Stomach (tissue), 9 donors: ENCODE measurements around the gene MUC20. TPM values are rescaled to one million over a fixed set of nuclear protein-coding genes. Genes with fewer than 3 reads are reported as not detected.
"Not testable (repeated sequence)": the region's sequence is repeated elsewhere in the genome, so short reads cannot be mapped to it uniquely, and the experiment has no call there.

ENCODE experiments used
- DNase-seq, 2 donors: peaks; one replicate each; pipeline versions ENCODE4 v3.0.0 to v3.0.0-alpha.2; 2013 to 2019
- H3K27ac ChIP-seq, 5 donors: fragments of 200-600 bp in 4 of 5; sonication (generic) in 4 of 5; one replicate each; pipeline ENCODE4 v1.5.1; 2013 to 2019; ENCODE audit warnings: mild to moderate bottlenecking in 1 of 5, moderate library complexity in 1 of 5
- H3K27me3 ChIP-seq, 3 donors: fragments of 200-600 bp; sonication (generic); one replicate each; pipeline ENCODE4 v1.5.1; 2017 to 2019; ENCODE audit warnings: mixed run types in 1 of 3
- H3K36me3 ChIP-seq, 4 donors: fragments of 200-600 bp; sonication (generic); 1 replicate in 3 of 4; 2 replicates in 1 of 4; pipeline ENCODE4 v1.5.1; 2016 to 2019
- H3K4me1 ChIP-seq, 4 donors: fragments of 200-600 bp; sonication (generic); one replicate each; pipeline ENCODE4 v1.5.1; 2016 to 2019
- H3K4me3 ChIP-seq, 4 donors: fragments of 200-600 bp; sonication (generic) in 3 of 4; one replicate each; pipeline ENCODE4 v1.5.1; 2016 to 2019; ENCODE audit warnings: mild to moderate bottlenecking in 1 of 4
- H3K9me3 ChIP-seq, 4 donors: fragments of 200-600 bp; sonication (generic); one replicate each; pipeline ENCODE4 v1.5.1; 2016 to 2019
- CTCF ChIP-seq, 7 experiments: fragments of 450-650 bp in 4 of 7; fragments of 200-600 bp in 3 of 7; sonication (generic) in 3 of 7; IDR thresholded peaks; one replicate each; pipeline ENCODE4 v1.5.1; 2016 to 2019; ENCODE audit warnings: antibody characterized with exemption in 7 of 7, control low read depth in 2 of 7, mild to moderate bottlenecking in 1 of 7
- EP300 ChIP-seq: sonication (generic); formaldehyde crosslinking; IDR thresholded peaks from one replicate; pipeline ENCODE4 v1.6.1; 2017; ENCODE audit warnings: antibody characterized with exemption
- POLR2A ChIP-seq, 4 donors: fragments of 450-650 bp; IDR thresholded peaks; one replicate each; pipeline ENCODE4 v1.6.1; 2016; ENCODE audit warnings: antibody characterized with exemption in 4 of 4, control low read depth in 2 of 4, mild to moderate bottlenecking in 1 of 4, moderate library complexity in 1 of 4
- POLR2AphosphoS5 ChIP-seq, 3 donors: sonication (generic); formaldehyde crosslinking; IDR thresholded peaks; one replicate each; pipeline ENCODE4 v1.6.1; 2016; ENCODE audit warnings: antibody characterized with exemption in 3 of 3
- WGBS, 5 donors: extraction: QIAGEN DNeasy Blood & Tissue Kit in 3 of 5; methylation state at CpG; one replicate each; pipeline versions ENCODE4 v1.1.5 to v1.1.7; 2013 to 2018; 5-methylcytosine and 5-hydroxymethylcytosine counted together
- intact Hi-C: fragments of 100-400 bp; cut with DNase I; formaldehyde crosslinking; loops from one replicate; pipeline ENCODE4 v1.15.1; 2023; ENCODE audit warnings: low total_unique reads
- polyA plus RNA-seq, 3 donors: library from polyadenylated mRNA; stranded (reverse); fragments of 200-250 nt; gene quantifications; one replicate each; pipeline ENCODE4 v1.2.3, GENCODE V29; 2013
- total RNA-seq, 5 donors: library from RNA; depleted of rRNA; stranded (reverse); fragments of >200 nt; gene quantifications; one replicate each; pipeline versions ENCODE4 v1.1.0 to v1.2.3, GENCODE V29; 2014 to 2016
- donor health status: healthy with polysubstance abuse.
- donor health status: Bipolar disorder and iron deficiency.
- donor health status: healthy.

Gene MUC20
- total and polyA plus RNA-seq, 8 donors = 3.8 to 64.8 (median 17.1) TPM

- Histone ChIP-seq H3K9me3 (no peaks in the 10 kb centered on the region), H3K36me3 (peaks cover 8 to 44% (median 34%) of the 10 kb centered on the region in 4 donors), H3K4me1 (no peaks in the 10 kb centered on the region), H3K27me3 (no peaks in the 10 kb centered on the region), H3K4me3 (no peak overlapping the region), H3K27ac (no peak overlapping the region)
- intact Hi-C loops = no loop called here
- 87 to 96% (median 93%) methylated on average over 6 of the region's 6 CpGs for WGBS, 5 donors
- TF ChIP-seq POLR2AphosphoS5 (IDR thresholded peaks at IDR 0.05) (no peak), POLR2A (IDR thresholded peaks at IDR 0.05) (peak in 1 of 4 donors; percentile 10)
- DNase-seq = no peak
Observed at GRCh38 chr3:195708626-195709481, 11.9 kb upstream of the MUC20 start.

GRCh38 chr3:195709676-195710085 is 11.1 kb upstream of the MUC20 start:
- 95 to 98% (median 96%) methylated on average over 6 of the region's 6 CpGs for WGBS, 5 donors
- Histone ChIP-seq H3K4me1 (no peaks in the 10 kb centered on the region), H3K9me3 (no peaks in the 10 kb centered on the region), H3K27me3 (no peaks in the 10 kb centered on the region), H3K36me3 (peaks cover 8 to 49% (median 39%) of the 10 kb centered on the region in 4 donors), H3K27ac (no peak overlapping the region), H3K4me3 (no peak overlapping the region)
- TF ChIP-seq POLR2A (IDR thresholded peaks at IDR 0.05) = no peak
- TF ChIP-seq POLR2AphosphoS5 (IDR thresholded peaks at IDR 0.05) = no peak
- TF ChIP-seq EP300 = no peak
- TF ChIP-seq CTCF (IDR thresholded peaks at IDR 0.05) = no peak
- no peak for DNase-seq
- intact Hi-C loops = no loop called here

- 57 to 66% (median 63%) methylated on average over 6 of the region's 6 CpGs for WGBS, 5 donors
- peaks cover 8 to 56% (median 45%) of the 10 kb centered on the region in 4 donors for H3K36me3 ChIP-seq
- H3K4me3 ChIP-seq, H3K9me3 ChIP-seq, H3K4me1 ChIP-seq, intact Hi-C loops, H3K27me3 ChIP-seq, DNase-seq, H3K27ac ChIP-seq: not testable (repeated sequence)
Observed at GRCh38 chr3:195710126-195710905, 10.5 kb upstream of the MUC20 start.

GRCh38 chr3:195711091-195711812 is 9.5 kb upstream of the MUC20 start:
- H3K36me3 ChIP-seq = peaks cover 8 to 61% (median 53%) of the 10 kb centered on the region in 4 donors
- H3K4me3 ChIP-seq, H3K4me1 ChIP-seq, intact Hi-C loops, H3K27me3 ChIP-seq, DNase-seq, H3K27ac ChIP-seq, H3K9me3 ChIP-seq: not testable (repeated sequence)
- WGBS, 5 donors = 52 to 79% (median 65%) methylated on average over 2 of the region's 2 CpGs

- peaks cover 0 to 14% (median 7%) of the 10 kb centered on the region in 4 donors for H3K4me1 ChIP-seq
- H3K36me3 ChIP-seq = peaks cover 8 to 61% (median 53%) of the 10 kb centered on the region in 4 donors
- no peaks in the 10 kb centered on the region for H3K9me3 ChIP-seq
- no peak overlapping the region for H3K27ac ChIP-seq
- no peak for DNase-seq
- WGBS, 5 donors = 82 to 90% (median 89%) methylated on average over 12 of the region's 12 CpGs
- TF ChIP-seq CTCF (IDR thresholded peaks at IDR 0.05) (no peak), EP300 (no peak)
- H3K27me3 ChIP-seq = no peaks in the 10 kb centered on the region
- intact Hi-C loops = no loop called here
- H3K4me3 ChIP-seq = no peak overlapping the region
Observed at GRCh38 chr3:195711813-195712534, 8.8 kb upstream of the MUC20 start.

- H3K27ac ChIP-seq, H3K27me3 ChIP-seq, intact Hi-C loops, H3K4me3 ChIP-seq, DNase-seq, H3K9me3 ChIP-seq: not testable (repeated sequence)
- Histone ChIP-seq H3K36me3 (peaks cover 8 to 61% (median 53%) of the 10 kb centered on the region in 4 donors), H3K4me1 (peaks cover 4 to 14% (median 7%) of the 10 kb centered on the region in 4 donors)
- WGBS, 5 donors = 65 to 79% (median 71%) methylated on average over 7 to 8 of the region's 8 CpGs
Observed at GRCh38 chr3:195712535-195712910, 8.3 kb upstream of the MUC20 start.

- H3K4me3 ChIP-seq, intact Hi-C loops, H3K27me3 ChIP-seq, H3K27ac ChIP-seq, H3K9me3 ChIP-seq: not testable (repeated sequence)
- peak in 1 of 2 donors; percentile 65 for DNase-seq
- WGBS, 5 donors = 30 to 62% (median 41%) methylated on average over 6 to 8 of the region's 9 CpGs
- Histone ChIP-seq H3K4me1 (peaks cover 5 to 14% (median 7%) of the 10 kb centered on the region in 4 donors), H3K36me3 (peaks cover 8 to 58% (median 51%) of the 10 kb centered on the region in 4 donors)
Observed at GRCh38 chr3:195713150-195713549, 7.6 kb upstream of the MUC20 start.
